ENCODE data around the gene MPPED1.

- no peak for TF ChIP-seq CTCF (IDR thresholded peaks at IDR 0.05 in 8 of 11, conservative IDR thresholded peaks at IDR 0.05 in 3 of 11)
- TF ChIP-seq POLR2A (IDR thresholded peaks at IDR 0.05): no peak
- no peak for TF ChIP-seq POLR2AphosphoS5 (IDR thresholded peaks at IDR 0.05)
Measured at GRCh38 chr22:43535336-43535735, 123.5 kb downstream of the MPPED1 start.
